Fibroblast of villous mesenchyme (primary cell): ENCODE data around the gene SENP1. TPM values are rescaled to one million over a fixed set of nuclear protein-coding genes. Genes with fewer than 3 reads are reported as not detected.

ENCODE experiments used
- DNase-seq: peaks from one replicate; pipeline ENCODE4 v3.0.0-alpha.2; 2010; ENCODE audit warnings: low read depth
- H3K4me3 ChIP-seq: 2 replicates; pipeline ENCODE4 v1.5.1; 2011; ENCODE audit warnings: low read depth, mild to moderate bottlenecking, low read length
- total RNA-seq: library from RNA; depleted of rRNA; stranded (reverse); fragments of >200 nt; gene quantifications from 2 replicates; pipeline ENCODE4 v1.2.3, GENCODE V29; 2012
- TF ChIP-seq, protein P1 (sequence below): IDR thresholded peaks from 2 replicates; pipeline ENCODE4 v1.5.1; 2012; ENCODE audit warnings: low read depth, mild to moderate bottlenecking, low read length; ENCODE audit not compliant: insufficient read depth

The SENP1 gene
- total RNA-seq, 1 donor, result 35.8 TPM

DNA sequence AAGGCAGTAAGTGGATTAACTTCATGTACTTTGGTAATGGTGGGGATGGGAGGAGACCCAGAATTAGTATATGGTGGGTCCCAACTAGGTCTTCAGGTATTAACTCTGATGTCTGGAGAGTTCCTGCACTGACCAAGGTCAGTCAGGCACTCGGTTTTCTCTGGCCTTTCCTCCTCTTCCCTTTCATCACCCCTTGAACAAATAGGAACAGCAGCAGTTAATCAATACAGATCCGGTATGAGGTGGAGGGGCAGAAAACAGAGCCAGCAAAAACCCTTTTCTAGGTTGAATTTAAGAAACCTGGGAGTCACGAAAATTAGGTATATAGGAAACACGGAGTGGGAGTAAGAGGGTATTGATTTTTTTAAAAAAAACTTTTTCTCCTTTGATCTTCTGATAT, 17.3 kb upstream of the SENP1 start:
- H3K4me3 ChIP-seq, result no peak overlapping the region
- TF ChIP-seq, protein P1, sequence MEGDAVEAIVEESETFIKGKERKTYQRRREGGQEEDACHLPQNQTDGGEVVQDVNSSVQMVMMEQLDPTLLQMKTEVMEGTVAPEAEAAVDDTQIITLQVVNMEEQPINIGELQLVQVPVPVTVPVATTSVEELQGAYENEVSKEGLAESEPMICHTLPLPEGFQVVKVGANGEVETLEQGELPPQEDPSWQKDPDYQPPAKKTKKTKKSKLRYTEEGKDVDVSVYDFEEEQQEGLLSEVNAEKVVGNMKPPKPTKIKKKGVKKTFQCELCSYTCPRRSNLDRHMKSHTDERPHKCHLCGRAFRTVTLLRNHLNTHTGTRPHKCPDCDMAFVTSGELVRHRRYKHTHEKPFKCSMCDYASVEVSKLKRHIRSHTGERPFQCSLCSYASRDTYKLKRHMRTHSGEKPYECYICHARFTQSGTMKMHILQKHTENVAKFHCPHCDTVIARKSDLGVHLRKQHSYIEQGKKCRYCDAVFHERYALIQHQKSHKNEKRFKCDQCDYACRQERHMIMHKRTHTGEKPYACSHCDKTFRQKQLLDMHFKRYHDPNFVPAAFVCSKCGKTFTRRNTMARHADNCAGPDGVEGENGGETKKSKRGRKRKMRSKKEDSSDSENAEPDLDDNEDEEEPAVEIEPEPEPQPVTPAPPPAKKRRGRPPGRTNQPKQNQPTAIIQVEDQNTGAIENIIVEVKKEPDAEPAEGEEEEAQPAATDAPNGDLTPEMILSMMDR, result no peak
- no peak for DNase-seq

DNA sequence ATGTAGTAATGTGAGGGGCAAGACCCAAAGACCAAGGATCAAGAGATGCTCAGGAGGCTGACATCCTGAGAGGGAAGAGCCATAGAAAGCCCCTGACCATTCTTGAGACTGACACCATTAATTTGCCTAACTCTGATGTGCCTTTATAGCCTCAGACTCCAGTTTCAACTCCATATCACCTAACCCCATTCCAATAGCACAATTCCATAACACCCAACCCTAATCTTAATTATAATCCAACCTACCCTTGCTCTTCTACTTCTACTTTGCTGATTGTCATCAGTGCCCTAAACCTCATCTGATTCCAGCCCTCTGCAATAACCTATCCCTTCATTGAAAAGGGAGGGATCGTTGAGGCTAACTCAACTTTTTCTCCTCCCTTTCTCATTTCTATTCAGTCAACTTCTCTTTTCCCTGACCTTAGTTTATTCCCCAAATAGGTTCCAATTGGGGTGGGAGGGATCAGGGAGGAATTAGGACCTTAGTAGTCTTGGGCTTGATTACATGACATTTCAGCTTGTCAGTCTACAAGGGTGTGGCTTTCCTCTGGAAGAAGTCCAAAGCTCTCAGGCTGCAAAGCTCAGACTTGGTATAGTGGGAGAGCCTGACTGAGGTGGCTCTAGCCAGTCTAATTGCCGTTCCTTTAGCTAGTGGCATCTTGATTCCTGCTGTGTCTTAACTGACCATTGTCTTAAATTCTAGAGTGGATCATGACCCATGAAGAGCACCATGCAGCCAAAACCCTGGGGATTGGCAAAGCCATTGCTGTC, 16.4 kb upstream of the SENP1 start:
- DNase-seq, result no peak
- H3K4me3 ChIP-seq, result no peak overlapping the region
- TF ChIP-seq, protein P1, result no peak

DNA sequence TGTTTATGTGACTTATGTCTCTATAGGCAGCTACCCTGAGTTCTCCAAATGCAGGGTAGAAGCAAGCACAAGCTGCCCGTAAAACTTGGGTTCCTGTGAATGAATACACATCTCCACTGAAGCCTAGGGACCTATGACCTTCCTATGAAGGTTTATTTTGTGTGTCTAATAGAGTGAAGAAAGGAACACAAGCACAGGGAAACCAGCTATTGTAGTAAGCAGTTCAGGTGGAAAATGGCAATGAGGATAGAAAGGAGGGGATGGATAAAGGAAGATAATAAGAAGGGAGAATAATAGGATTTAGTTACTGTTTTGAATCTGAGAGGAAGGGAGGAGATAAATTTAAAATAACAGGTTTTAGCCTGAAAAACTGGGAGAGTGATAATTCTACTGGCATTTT, 15.6 kb upstream of the SENP1 start:
- DNase-seq, result no peak
- TF ChIP-seq, protein P1, result no peak
- H3K4me3 ChIP-seq, result no peak overlapping the region

DNA sequence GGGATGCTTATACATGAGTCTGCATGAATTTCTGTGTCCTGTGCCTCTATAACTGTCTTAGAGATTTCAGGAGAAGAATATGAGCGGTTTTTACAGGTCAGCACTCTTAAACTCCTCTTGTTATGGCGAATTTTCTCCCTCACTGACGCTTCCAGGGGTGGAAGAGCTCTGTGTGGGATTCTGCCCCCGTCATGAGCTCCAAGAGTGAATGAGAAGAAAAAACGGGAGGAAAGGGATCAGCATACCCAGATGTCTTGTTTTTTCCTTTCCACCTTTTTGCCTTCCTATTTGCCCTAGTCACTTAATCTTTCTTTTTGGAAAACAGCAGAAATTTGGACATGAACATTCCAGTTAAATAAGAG, 13.9 kb upstream of the SENP1 start:
- DNase-seq, result no peak
- peak overlapping the region; percentile 88 for H3K4me3 ChIP-seq
- TF ChIP-seq, protein P1, result no peak

DNA sequence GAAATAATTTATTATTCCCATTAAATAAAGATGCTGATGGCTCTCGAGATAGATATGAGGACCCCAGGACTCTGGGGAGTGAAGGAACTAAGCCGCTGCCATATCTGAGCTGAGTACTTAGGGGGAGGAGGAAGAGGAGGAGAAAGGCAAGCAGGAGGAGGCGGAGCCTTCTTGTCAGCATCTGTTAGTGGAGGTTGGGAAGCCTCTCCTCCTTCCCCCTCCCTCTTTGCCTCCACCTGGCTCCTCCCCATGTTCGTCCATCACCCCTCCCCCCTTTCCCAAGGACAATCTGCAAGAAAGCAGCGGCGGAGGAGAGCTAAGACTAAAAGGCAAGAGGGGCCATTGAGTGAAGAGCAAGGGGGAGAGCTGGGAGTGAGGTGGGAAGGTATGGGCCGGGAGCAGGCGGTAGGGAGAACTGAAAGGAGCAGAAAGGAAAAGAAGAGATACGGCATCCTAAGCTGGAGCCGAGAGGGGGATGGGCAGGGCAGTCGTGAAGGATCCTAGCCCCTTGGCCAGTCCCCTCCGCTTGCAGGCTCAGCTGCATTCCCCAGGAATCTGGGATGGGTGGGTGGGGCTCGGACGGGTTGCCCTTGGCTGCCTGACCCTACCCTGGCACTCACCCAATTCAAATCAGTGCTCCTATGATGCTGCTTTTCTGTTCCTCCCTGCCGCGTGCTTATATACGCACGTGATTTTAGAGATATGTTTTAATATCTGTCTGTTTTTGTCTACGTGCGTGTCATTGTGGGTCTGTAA, 13.4 kb upstream of the SENP1 start, which contains the start of gene PFKM:
PFKM (plus strand) TSS at position 287 of the 756 bp plus-strand sequence. CDS start 3,411 bp downstream, outside the sequence.
- TF ChIP-seq, protein P1, result no peak
- peak; percentile 92 for DNase-seq
- peak within 1 kb of the TSS; percentile 88 for H3K4me3 ChIP-seq

DNA sequence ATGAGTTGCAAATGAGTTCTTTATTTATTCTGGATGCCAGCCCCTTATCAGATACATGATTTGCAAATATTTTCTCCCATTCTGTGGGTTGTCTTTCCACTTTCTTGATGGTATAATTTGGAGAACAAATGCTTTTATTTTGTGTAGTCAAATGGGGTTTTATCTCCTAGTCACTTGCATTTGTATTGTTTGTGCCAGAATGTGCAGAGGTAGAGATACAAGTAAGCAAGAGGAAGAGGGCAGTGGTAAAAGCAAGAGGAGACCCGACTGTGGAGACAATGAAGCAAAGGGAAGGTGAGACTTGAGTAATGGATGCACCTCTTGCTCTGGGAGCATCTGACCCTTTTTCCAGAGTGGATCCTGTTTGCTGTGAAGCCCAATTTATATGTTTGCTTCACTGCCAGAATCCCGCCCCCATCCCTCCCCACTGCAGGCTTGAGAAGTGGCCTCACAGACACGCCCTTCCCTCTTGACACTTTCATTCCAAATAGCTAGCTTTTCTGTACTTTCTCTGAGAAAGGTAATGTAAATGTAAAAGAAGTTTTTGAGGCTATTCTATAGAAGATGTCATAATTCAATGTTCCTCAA, 12.5 kb upstream of the SENP1 start:
- no peak for DNase-seq
- H3K4me3 ChIP-seq, result peak overlapping the region; percentile 88
- TF ChIP-seq, protein P1, result no peak
